GM18498 (cell line): Measurements from ENCODE around the gene KCTD12.

Experiments used
- ATAC-seq: cut with Tn5 transposase; IDR thresholded peaks from one replicate; pipeline ENCODE4 v1.9.1; 2021; ENCODE audit warnings: mild to moderate bottlenecking, moderate library complexity; ENCODE audit not compliant: unreplicated experiment

KCTD12 gene

DNA sequence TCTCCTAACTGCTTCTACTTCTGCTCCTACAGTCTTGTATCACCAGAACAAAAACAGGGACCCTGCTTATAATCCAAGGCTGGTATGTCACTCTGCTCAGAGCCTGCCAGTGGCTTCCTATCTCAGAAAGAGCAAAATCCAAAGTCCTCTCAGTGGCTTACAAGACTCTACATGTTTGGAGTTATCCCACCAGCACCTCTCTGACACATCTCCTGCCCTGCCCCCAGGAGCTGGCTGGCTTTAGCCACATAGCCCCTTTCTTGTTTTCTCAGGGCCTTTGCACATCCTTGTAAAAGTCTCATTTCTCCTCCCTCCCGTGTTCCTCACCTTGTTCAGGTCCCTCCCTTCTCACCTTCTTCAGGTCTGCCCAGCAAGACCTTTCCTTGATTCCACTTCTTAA is 2.2 kb upstream of the KCTD12 start:
- no peak for ATAC-seq

- no peak for ATAC-seq
Observed at GRCh38 chr13:76887076-76887563, 915 bp upstream of the KCTD12 start.

DNA sequence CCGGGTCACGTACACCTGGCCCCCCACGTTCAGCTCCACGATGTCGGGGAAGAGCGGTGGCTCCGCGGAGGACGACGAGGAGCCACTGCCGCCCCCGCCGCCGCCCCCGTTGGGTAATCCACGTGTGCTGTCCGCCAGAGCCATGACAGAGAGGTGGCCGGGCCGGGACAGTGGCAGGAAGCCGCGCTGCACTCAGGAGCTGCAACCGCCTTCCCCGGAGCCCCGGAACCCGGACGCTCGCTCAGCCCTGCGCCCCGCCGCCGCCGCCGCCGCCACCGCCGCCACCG is 257 bp downstream of the KCTD12 start:
- no peak for ATAC-seq

DNA sequence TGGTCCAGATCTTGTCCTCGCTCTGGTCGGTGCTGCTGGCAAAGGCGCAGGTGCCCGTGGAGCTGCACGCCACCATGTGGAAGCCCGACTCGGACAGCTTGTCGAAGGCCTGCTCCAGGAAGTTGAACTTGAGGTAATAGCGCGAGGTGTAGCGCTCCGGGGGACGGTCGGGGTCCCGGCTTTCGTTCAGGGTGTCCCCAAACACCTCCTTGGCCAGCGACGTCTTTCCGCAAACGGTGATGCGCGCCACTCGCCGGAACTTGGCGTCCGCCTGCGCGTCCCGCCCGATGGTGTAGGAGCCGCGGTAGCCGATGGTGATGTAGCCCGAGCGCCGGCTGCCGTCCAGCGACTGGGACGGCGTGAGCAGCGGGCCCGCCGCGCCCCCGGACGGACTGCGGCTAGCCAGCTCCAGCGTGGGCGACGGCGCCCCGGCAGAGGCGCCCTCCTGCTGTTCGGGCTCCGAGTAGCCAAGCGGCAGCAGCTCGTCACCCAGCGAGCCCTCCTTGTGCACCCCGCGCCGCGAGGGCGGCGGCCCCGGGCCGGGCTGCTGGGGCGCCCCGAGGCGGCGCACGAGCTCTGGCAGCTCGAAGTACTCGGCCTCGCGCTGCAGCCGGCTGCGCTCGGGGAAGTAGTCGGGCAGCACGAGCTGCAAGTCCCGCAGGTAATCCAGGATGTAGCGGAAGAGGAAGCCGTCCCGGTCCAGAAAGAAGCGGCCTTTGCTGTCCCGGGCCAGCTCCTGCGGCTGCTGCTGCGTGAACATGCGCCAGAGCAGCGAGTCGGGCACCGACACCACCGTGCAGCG is 801 bp downstream of the KCTD12 start:
- peak; percentile 49 for ATAC-seq

- no peak for ATAC-seq
Observed at GRCh38 chr13:76884907-76885202, 1.4 kb downstream of the KCTD12 start.

DNA sequence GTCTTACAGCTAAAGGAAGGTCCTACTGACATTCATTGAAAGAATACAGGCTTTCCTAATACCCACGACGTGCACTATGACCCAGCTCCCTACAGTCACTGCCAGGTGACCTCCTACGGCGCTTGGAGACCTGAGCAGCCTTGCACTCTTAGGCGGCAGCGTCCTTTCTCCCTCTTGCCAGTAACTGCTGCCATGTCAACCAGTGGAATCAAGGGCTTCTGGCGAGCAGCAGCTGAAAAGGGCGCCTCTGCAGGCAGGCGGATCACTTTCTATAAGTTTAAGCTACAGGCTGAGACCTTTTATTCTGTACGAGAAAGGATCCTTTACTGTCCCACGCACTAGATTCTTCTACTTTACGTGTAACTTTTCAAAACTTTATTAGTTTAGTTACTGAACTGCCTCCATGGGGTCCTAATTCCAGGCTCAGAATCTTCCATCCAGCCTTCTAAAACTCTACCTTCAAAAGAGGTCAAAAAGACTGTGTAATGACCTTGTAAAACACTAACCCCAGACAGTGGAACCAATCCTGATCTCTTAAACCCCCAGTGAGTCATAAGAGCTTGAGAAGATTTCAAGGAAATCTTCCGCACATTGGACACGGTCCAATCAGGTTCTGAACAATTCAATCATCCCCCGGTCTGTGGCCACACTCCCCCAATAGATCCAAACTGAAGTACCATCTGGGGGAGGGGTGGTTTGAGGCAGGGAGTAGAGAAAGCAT is 1.9 kb downstream of the KCTD12 start:
- no peak for ATAC-seq

DNA sequence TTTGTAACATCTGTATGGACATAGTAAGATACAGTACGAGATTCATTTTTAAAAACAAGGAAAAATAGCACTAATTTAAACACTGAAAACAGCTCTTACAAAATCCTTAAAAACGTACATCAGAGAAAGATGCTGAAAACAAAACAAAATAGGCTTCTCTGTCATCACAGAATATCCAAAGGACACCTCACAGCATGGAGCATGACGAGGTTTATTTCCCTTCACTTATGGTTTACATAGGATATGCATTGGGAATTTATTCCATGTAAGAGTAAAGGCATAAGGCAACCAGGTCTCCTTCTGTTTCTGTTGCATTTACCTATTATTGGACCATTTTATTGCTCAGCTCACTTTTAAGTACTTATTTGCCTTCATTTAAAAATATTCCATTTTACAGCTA is 3.0 kb downstream of the KCTD12 start:
- ATAC-seq, result no peak

DNA sequence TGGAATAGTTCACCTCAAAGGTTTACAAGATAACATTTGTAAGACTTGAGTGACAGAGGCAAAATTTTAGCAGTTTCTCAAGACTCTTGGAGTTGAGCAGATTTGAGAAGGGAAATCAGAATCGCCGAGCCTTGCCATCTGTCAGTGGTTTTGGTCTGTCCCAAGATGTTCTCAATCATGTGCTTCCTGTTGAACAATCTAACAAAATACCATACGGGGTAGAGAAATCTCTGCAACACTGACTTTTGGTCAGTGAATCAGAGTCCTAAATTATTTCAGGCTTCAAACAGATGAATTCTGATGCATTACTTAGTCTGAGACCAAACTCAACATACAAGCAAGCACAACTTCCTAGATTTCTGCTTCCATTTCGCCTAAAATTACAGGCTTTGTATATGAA is 3.8 kb downstream of the KCTD12 start:
- no peak for ATAC-seq

GRCh38 chr13:76879883-76880270 is 6.3 kb downstream of the KCTD12 start:
- ATAC-seq, result peak; percentile 3

DNA sequence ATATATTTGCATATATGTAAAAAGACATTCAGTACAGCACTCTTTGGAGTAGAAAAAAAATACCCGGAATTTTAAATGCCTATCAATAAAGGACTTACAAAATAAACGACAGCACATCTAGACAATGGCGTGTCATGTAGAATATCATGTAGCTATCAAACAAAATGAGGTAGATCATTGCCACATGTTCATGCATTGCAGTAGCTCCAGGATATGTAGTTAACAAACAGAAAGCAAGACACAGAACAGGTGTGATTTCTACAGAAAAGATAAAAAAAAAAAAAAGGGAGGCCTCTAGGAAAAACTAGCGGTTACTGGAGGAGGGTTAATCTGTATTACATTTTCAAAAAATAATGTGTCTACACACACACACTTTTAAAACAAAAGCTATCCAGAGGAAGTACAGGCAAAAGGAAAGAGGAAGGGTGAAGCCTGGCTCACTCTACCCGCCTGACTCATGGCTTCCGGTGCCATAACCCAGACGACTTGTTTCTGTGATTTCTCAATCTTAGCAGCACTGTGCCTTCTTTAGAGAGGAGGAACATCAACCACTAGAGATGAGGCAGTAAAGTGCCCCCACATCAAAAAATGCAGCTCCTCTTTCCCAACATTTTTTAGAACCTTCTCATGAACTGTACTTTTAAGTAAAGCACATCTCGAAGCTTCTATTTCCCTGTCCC is 6.9 kb downstream of the KCTD12 start:
- ATAC-seq, result peak; percentile 98

GRCh38 chr13:76878043-76878442 is 8.2 kb downstream of the KCTD12 start:
- ATAC-seq, result no peak

GRCh38 chr13:76875271-76875815 is 10.9 kb downstream of the KCTD12 start:
- ATAC-seq, result no peak

GRCh38 chr13:76874479-76874878 is 11.7 kb downstream of the KCTD12 start:
- peak; percentile 77 for ATAC-seq

DNA sequence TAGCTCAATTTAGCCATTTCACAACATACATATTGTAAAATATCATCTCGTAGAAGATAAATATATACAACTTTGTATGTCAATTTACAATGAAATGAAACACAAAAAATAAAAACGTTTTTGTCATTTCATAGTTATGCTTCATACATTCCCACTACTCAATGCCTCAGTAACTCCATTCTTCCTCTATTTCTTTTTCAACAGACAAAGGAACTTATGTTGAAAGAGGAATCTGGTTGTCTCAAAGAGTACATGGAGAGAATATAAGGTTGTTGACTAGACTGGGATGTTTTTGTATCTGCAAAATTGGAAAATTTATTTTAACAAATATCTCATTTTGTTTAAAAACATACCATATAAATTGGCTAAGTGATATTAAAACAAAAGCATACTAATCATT is 12.8 kb downstream of the KCTD12 start:
- ATAC-seq, result no peak

DNA sequence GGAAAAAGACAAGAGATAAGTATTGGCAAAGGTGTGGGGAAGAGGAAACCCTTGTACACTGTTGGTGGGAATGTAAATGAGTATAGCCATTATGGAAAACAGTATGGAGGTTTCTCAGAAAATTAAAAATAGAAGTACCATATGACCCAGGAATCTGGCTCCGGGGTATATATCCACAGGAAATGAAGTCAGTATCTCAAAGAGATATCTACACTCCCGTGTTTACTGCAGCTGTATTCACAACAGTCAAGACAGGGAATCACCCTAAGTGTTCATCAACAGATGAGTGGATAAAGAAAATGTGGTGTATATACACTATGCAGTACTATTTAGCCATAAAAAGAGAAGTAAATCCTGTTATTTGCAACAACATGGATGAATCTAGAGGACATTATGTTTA is 13.5 kb downstream of the KCTD12 start:
- ATAC-seq, result no peak

- no peak for ATAC-seq
Observed at GRCh38 chr13:76871432-76871831, 14.8 kb downstream of the KCTD12 start.

DNA sequence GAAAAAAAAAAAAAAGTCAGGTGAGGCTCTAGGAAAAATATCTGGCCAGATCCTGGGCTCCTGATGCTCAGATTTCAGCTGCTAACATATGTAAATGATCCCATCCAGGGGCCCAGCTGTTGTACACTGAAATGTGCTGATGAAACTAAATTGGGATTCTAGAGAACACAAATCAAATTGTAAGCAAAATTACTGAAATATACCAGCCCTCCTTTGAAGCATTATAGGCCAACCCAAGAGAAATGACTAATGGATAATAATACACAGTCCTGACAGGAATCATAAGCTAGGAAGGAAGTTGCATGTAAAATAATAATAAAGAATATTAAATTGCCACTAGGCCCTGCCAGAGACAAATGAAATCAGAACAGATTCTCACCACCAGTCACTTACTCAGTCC is 17.8 kb downstream of the KCTD12 start:
- ATAC-seq, result no peak

DNA sequence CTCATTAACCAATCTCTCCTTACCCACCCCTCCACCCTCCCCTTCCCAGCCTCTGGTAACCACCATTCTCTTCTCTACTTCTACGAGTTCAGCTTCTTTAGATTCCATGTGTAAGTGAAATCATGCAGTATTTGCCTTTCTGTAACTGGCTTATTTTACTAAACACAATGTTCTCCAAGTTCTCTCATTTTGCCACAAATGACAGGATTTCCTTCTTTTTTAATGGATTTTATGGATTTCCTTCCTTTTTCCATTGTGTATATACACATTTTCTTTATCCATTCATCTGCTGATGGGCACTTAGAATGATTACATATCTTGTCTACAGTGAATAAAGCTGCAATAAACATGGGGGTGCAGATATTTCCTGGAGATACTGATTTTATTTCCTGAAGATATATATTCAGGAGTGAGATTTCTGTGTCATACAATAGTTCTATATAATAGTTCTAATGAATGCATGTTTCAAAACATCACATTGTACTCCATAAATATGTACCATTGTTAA is 20.2 kb downstream of the KCTD12 start:
- ATAC-seq, result no peak

DNA sequence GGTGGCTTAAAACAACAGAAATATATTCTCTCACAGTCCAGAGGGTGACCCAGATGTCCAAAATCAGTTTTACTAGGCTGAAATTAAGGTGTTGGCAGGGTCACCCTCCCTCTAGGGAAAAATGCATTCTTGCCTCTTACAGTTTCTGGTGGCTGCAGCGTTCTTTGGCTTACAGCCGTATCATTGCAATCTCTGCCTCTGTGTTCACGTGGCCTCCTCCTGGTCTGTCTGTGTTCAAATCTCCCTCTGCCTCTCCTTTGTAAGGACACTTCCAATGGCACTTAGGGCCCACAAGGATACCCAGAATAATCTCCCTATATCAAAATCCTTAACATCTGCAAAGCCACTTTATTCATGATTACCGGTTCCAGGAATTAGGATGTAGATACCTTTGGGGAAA is 21.1 kb downstream of the KCTD12 start:
- no peak for ATAC-seq

- no peak for ATAC-seq
Observed at GRCh38 chr13:76864259-76864658, 21.9 kb downstream of the KCTD12 start.

DNA sequence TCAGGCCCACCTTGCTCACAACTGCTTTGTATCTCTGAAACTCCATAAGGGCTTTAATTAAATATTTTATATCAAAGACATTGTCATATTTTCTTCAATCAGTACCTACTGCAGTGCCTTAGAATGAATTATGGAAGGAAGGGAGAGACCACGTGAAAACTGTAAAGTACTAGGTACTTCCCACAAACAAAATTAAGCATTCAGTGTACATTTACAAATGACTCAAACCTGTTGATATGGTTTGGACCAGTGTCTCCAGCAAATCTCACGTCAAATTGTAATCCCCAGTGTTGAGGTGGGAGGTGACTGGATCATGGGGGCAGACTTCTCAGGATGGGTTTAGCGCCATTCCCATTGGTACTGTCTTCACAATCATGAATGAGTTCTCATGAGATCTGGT is 23.2 kb downstream of the KCTD12 start:
- ATAC-seq, result no peak

DNA sequence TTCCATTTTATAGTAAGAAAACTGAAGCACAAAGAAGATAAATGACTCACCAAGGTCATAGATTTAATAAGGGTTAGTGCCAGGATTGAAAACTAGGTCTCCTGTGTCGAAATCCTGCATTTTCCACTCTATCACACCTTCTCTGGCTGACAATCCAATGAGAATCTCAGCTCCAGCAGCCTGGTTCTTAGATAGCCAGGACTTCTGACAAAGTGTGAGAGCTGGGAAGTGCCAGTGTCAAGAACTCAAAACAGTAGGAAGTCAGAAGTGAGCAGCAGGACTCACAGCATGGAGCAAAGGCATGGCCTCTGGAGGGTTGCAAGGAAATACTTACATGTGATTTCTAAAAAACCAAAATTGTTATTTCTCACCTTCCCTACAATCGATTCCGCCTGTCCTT is 24.3 kb downstream of the KCTD12 start:
- no peak for ATAC-seq
